ENCODE data around the gene PPT1. TPM values are rescaled to one million over a fixed set of nuclear protein-coding genes. Genes with fewer than 3 reads are reported as not detected.

Gene PPT1
- total RNA-seq, 1 experiment from 2014 or later, result 154 TPM

GRCh38 chr1:40122855-40123254 is 25.8 kb upstream of the PPT1 start:
- Histone ChIP-seq H3K9me2 (ENCODE audit: insufficient read depth) (no peaks in the 10 kb centered on the region), H3F3A (ENCODE audit: insufficient read depth, low read depth) (no peaks in the 10 kb centered on the region), H3K9me3 (ENCODE audit: insufficient read depth, low read depth) (no peaks in the 10 kb centered on the region), H3K4me2 (no peak overlapping the region), H3K27ac (no peak overlapping the region), H3K4me3 (no peak overlapping the region), H4K20me1 (ENCODE audit: insufficient read depth) (no peaks in the 10 kb centered on the region), H2AFZ (no peak overlapping the region), H3K79me2 (ENCODE audit: low read depth) (no peaks in the 10 kb centered on the region), H3K4me1 (replicated peaks; ENCODE audit: insufficient read depth) (peaks cover 19% of the 10 kb centered on the region), H3K27me3 (ENCODE audit: insufficient read depth, low read depth) (no peaks in the 10 kb centered on the region), H3K36me3 (ENCODE audit: low read depth) (no peaks in the 10 kb centered on the region)
- CTCF ChIA-PET, result no interaction called here
- no TSS peak for BruUV-seq (replicated peaks)
- POLR2A ChIA-PET (ENCODE audit: unreplicated experiment), result no interaction called here
- TF ChIP-seq, protein P1, sequence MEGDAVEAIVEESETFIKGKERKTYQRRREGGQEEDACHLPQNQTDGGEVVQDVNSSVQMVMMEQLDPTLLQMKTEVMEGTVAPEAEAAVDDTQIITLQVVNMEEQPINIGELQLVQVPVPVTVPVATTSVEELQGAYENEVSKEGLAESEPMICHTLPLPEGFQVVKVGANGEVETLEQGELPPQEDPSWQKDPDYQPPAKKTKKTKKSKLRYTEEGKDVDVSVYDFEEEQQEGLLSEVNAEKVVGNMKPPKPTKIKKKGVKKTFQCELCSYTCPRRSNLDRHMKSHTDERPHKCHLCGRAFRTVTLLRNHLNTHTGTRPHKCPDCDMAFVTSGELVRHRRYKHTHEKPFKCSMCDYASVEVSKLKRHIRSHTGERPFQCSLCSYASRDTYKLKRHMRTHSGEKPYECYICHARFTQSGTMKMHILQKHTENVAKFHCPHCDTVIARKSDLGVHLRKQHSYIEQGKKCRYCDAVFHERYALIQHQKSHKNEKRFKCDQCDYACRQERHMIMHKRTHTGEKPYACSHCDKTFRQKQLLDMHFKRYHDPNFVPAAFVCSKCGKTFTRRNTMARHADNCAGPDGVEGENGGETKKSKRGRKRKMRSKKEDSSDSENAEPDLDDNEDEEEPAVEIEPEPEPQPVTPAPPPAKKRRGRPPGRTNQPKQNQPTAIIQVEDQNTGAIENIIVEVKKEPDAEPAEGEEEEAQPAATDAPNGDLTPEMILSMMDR (conservative IDR thresholded peaks at IDR 0.05), result no peak
- no peak for TF ChIP-seq EZH2 (IDR thresholded peaks at IDR 0.05; ENCODE audit: low read depth)
- no peak for DNase-seq
- intact Hi-C loops (cut with micrococcal nuclease; ENCODE audit: unreplicated experiment), result no loop called here

DNA sequence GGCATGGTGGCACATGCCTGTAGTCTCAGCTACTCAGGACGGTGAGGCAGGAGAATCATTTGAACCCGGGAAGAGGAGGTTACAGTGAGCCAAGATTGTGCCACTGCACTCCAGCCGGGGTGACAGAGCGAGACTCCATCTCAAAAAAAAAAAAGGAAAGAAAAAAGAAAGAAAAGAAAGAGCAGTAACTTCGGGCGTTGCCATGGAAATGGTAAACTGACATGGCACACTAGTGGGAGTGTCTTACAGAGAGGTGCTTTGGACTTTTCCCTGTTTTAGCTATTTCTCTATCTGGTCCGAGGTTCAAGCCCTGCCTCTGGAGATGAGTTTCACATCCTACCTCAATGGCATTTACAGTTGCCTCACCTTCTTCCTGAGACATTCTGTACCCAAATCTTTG is 23.1 kb upstream of the PPT1 start:
- no peak overlapping the region for H3K4me3 ChIP-seq
- ChIA-PET CTCF (interaction anchor here (0.7 kb wide), 1 partner anchor 449 kb away, joined by 5 read pairs; no protein-coding TSS in a partner anchor), POLR2A (ENCODE audit: unreplicated experiment) (no interaction called here)
- H3F3A ChIP-seq (ENCODE audit: insufficient read depth, low read depth), result no peaks in the 10 kb centered on the region
- H3K9me2 ChIP-seq (ENCODE audit: insufficient read depth), result no peaks in the 10 kb centered on the region
- no peaks in the 10 kb centered on the region for H3K27me3 ChIP-seq (ENCODE audit: insufficient read depth, low read depth)
- H3K9me3 ChIP-seq (ENCODE audit: insufficient read depth, low read depth), result no peaks in the 10 kb centered on the region
- BruUV-seq (replicated peaks), result no TSS peak
- DNase-seq, result no peak
- no peak for TF ChIP-seq EZH2 (IDR thresholded peaks at IDR 0.05; ENCODE audit: low read depth)
- TF ChIP-seq, protein P1 (conservative IDR thresholded peaks at IDR 0.05), result no peak
- H3K4me1 ChIP-seq (replicated peaks; ENCODE audit: insufficient read depth), result peaks cover 19% of the 10 kb centered on the region
- no peak overlapping the region for H3K27ac ChIP-seq
- intact Hi-C loops (cut with micrococcal nuclease; ENCODE audit: unreplicated experiment), result no loop called here
- no peaks in the 10 kb centered on the region for H4K20me1 ChIP-seq (ENCODE audit: insufficient read depth)
- no peak overlapping the region for H3K4me2 ChIP-seq
- no peaks in the 10 kb centered on the region for H3K36me3 ChIP-seq (ENCODE audit: low read depth)
- no peaks in the 10 kb centered on the region for H3K79me2 ChIP-seq (ENCODE audit: low read depth)
- no peak overlapping the region for H2AFZ ChIP-seq

DNA sequence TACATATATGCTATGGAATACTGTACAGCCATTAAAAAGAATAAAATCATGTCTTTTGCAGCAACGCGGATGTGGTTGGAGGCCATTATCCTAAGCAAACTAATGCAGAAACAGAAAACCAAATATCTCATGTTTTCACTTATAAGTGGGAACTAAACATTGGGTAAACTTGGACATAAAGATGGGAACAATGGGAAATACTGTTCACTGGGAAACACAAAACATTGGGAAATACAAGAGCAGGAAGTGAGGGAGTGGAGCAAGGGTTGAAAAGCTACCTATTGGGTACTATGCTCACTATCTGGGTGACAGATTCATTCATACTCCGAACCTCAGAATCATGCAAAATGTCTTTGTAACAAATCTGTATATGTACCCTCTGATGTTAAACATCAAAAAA is 17.3 kb upstream of the PPT1 start:
- BruUV-seq (replicated peaks), result no TSS peak
- Histone ChIP-seq H3K27me3 (ENCODE audit: insufficient read depth, low read depth) (no peaks in the 10 kb centered on the region), H3K9me3 (ENCODE audit: insufficient read depth, low read depth) (peaks cover 10% of the 10 kb centered on the region; the same call in 1 of the 2 replicates), H2AFZ (no peak overlapping the region), H3K27ac (no peak overlapping the region), H3K4me1 (replicated peaks; ENCODE audit: insufficient read depth) (peaks cover 7% of the 10 kb centered on the region), H3F3A (ENCODE audit: insufficient read depth, low read depth) (peaks cover 2% of the 10 kb centered on the region; the same call in 1 of the 2 replicates), H3K9me2 (ENCODE audit: insufficient read depth) (no peaks in the 10 kb centered on the region), H3K79me2 (ENCODE audit: low read depth) (no peaks in the 10 kb centered on the region), H3K4me2 (no peak overlapping the region), H3K4me3 (no peak overlapping the region), H3K36me3 (ENCODE audit: low read depth) (no peaks in the 10 kb centered on the region), H4K20me1 (ENCODE audit: insufficient read depth) (no peaks in the 10 kb centered on the region)
- ChIA-PET POLR2A (ENCODE audit: unreplicated experiment) (no interaction called here), CTCF (no interaction called here)
- no peak for DNase-seq
- intact Hi-C loops (cut with micrococcal nuclease; ENCODE audit: unreplicated experiment), result no loop called here
- TF ChIP-seq, protein P1 (conservative IDR thresholded peaks at IDR 0.05), result no peak
- TF ChIP-seq EZH2 (IDR thresholded peaks at IDR 0.05; ENCODE audit: low read depth), result no peak

Measured in PC-9 (cell line).